ENCODE results near the gene TAGLN2. TPM values are rescaled to one million over a fixed set of nuclear protein-coding genes. Genes with fewer than 3 reads are reported as not detected.

The TAGLN2 gene
- total RNA-seq, 4 donors from 2014 or later: 104 to 170 (median 151) TPM

DNA sequence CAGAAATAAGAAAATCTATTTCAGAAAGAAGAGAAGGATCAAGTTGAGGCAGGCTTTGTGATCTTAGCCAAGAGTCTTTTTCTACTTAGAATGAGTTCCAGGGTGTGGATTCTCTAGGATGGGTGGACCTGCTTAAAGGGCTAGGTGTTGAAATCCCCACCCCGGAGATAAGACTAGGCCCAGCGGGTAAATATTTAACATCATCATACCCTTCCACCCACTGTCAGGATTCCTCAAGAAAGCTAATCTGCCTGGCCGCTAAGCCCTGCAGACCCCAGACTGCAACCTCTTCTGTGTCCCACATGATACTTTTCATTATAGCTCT, 14.3 kb upstream of the TAGLN2 start:
- no peak overlapping the region for H3K4me3 ChIP-seq (replicated peaks in 1 of 3)
- no peaks in the 10 kb centered on the region for H3K9me3 ChIP-seq
- DNase-seq: no peak
- TF ChIP-seq, protein P1, sequence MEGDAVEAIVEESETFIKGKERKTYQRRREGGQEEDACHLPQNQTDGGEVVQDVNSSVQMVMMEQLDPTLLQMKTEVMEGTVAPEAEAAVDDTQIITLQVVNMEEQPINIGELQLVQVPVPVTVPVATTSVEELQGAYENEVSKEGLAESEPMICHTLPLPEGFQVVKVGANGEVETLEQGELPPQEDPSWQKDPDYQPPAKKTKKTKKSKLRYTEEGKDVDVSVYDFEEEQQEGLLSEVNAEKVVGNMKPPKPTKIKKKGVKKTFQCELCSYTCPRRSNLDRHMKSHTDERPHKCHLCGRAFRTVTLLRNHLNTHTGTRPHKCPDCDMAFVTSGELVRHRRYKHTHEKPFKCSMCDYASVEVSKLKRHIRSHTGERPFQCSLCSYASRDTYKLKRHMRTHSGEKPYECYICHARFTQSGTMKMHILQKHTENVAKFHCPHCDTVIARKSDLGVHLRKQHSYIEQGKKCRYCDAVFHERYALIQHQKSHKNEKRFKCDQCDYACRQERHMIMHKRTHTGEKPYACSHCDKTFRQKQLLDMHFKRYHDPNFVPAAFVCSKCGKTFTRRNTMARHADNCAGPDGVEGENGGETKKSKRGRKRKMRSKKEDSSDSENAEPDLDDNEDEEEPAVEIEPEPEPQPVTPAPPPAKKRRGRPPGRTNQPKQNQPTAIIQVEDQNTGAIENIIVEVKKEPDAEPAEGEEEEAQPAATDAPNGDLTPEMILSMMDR (IDR thresholded peaks at IDR 0.05): no peak
- no peak for TF ChIP-seq POLR2A (IDR thresholded peaks at IDR 0.05)
- H3K36me3 ChIP-seq: no peaks in the 10 kb centered on the region
- H3K4me1 ChIP-seq: peaks cover 0 to 14% of the 10 kb centered on the region in 2 donors
- H3K27me3 ChIP-seq: no peaks in the 10 kb centered on the region
- no peak overlapping the region for H3K27ac ChIP-seq
- 82 to 85% methylated on average over 3 of the region's 3 CpGs for WGBS, 2 donors
- intact Hi-C loops (cut with DNase I): no loop called here

DNA sequence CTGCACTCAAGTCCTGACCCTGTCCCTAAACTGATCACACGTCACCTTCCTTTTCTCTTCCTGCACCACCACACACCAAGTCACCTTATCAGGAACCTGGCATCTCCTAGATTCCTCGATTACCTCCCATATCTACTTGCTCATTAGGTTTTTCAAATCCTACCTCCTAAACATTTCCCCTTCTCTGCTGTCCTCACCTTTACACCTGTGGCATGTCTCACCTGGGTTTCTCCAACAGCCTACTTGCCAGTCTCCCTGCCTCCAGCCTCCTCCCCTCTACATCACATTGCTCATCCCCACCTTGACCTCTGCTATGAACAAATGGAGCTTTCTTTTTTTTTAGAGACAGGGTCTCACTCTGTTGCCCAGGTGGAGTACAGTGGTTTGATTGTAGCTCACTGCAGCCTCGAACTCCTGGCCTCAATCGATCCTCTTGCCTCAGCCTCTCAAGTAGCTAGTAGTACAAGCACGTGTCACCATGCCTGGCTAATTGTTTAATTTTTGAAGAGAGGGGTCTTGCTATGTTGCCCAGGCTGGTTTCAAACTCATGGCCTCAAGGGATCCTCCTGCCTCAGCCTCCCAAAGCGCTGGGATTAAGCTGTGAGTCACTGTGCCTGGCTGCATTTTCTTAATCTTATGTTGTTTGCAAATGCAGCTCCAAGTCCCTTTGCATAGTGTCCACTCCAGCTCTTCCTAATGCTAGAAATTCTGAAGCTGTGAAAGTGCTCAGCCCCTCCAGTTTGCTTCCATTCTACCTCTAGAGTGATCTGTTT, 13.8 kb upstream of the TAGLN2 start:
- no peak for TF ChIP-seq POLR2A (IDR thresholded peaks at IDR 0.05)
- TF ChIP-seq, protein P1 (IDR thresholded peaks at IDR 0.05): no peak
- H3K4me1 ChIP-seq: peaks cover 0 to 14% of the 10 kb centered on the region in 2 donors
- no peak overlapping the region for H3K27ac ChIP-seq
- H3K27me3 ChIP-seq: no peaks in the 10 kb centered on the region
- intact Hi-C loops (cut with DNase I): no loop called here
- no peaks in the 10 kb centered on the region for H3K9me3 ChIP-seq
- WGBS, 2 donors: 87 to 92% methylated on average over 6 of the region's 6 CpGs
- H3K4me3 ChIP-seq (replicated peaks in 1 of 3): no peak overlapping the region
- DNase-seq: no peak
- H3K36me3 ChIP-seq: no peaks in the 10 kb centered on the region

DNA sequence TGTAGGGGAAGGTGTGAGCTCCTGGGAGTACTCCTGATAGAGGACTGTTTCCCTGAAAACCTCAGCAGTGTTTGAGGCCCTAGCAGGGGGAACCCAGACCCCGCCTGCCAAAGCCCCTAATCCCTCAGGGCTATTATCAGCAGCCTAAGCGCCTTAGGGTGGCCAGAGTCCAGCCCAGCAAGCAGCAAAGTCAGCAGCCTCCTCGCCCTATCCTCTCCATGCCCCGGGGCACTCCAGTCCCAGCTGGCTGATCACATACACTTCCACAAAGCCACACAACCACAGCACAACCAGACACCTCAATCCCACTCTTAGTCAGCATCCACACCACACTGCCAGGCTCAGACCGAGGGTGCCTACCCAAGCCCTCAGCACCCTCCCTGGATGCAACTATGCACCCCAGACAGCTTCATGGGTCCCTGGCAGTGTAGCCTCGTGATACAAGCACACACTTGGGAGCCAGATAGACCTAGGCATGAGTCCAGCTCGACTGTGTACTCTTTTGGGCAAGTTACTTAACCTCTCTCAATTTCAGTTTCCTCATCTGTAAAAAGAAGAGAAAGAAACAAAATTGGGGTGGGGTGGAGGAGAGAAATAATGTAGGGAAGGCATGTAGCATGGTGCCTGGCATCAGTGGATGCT, 13.0 kb upstream of the TAGLN2 start:
- WGBS, 2 donors: 58 to 74% methylated on average over 6 to 7 of the region's 7 CpGs
- Histone ChIP-seq H3K4me3 (replicated peaks in 1 of 3) (no peak overlapping the region), H3K9me3 (no peaks in the 10 kb centered on the region), H3K27me3 (no peaks in the 10 kb centered on the region), H3K36me3 (no peaks in the 10 kb centered on the region), H3K27ac (no peak overlapping the region), H3K4me1 (peaks cover 0 to 14% of the 10 kb centered on the region in 2 donors)
- TF ChIP-seq, protein P1 (IDR thresholded peaks at IDR 0.05): no peak
- TF ChIP-seq POLR2A (IDR thresholded peaks at IDR 0.05): no peak
- no peak for DNase-seq
- intact Hi-C loops (cut with DNase I): no loop called here

DNA sequence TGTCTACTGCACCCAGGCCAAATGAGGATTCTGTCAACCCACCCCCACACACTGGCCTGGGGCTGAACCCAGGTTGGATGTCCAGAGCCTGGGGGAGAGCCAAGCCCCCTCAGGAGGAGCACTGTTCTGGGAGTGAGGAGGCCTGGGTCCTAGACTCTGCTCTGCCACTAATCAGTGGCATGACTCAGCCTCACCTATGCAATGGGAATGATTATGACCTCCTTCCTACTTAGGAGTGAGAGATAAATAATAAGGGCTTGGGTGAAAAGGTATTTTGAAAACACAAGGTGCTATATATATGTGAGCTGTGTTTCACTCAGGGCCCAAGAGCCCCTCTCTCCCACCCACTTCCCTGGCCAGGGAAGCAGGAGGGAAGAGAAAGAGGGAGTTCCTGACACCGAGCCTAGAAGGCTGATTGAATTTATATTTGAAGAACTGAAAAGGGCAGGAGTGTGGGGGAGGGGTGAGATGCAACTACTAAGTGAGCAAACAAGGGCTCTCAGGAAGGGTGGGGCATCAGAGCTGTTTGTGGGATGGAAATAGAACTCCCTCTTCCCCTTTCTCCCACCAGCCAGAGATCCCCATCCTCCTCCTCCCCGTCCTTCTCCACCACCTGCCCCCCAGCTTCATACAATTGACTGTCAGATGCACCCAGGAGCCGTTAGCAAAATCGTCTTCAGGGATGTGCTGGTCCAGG, 11.9 kb upstream of the TAGLN2 start:
- Histone ChIP-seq H3K4me3 (replicated peaks in 1 of 3) (no peak overlapping the region), H3K9me3 (no peaks in the 10 kb centered on the region), H3K4me1 (peaks cover 0 to 14% of the 10 kb centered on the region in 2 donors), H3K27ac (no peak overlapping the region), H3K36me3 (no peaks in the 10 kb centered on the region), H3K27me3 (no peaks in the 10 kb centered on the region)
- DNase-seq: no peak
- WGBS, 2 donors: 46 to 68% methylated on average over 2 to 4 of the region's 4 CpGs
- TF ChIP-seq, protein P1 (IDR thresholded peaks at IDR 0.05): no peak
- TF ChIP-seq POLR2A (IDR thresholded peaks at IDR 0.05): no peak
- intact Hi-C loops (cut with DNase I): loop anchor here (2.0 kb wide), 1 partner anchor 68 kb away; no protein-coding TSS in a partner anchor
